AG04449 (cell line): ENCODE measurements around the gene EFNA5.
"Not testable (repeated sequence)": the region's sequence is repeated elsewhere in the genome, so short reads cannot be mapped to it uniquely, and the experiment has no call there.

Experiments
- CTCF ChIA-PET: fragments of 350-600 bp; formaldehyde crosslinking; extraction: SDS; loops from one replicate; lab custom pipeline; 2021; ENCODE audit warnings: antibody characterized with exemption; lab: Yijun Ruan, JAX
- POLR2A ChIA-PET: fragments of 400-600, 350-600 bp; formaldehyde crosslinking; extraction: SDS; loops from one replicate; lab custom pipeline; 2020; ENCODE audit warnings: antibody characterized with exemption, inconsistent platforms; lab: Yijun Ruan, JAX
- DNase-seq: peaks from one replicate; pipeline ENCODE4 v3.0.0-alpha.2; 2010; ENCODE audit warnings: low read depth, low spot score
- H3K4me3 ChIP-seq: 2 replicates; pipeline ENCODE4 v1.5.1; 2011; ENCODE audit warnings: low read depth, mild to moderate bottlenecking, control low read depth, low read length
- CTCF ChIP-seq: IDR thresholded peaks from one replicate; pipeline ENCODE4 v1.5.1; 2011; ENCODE audit warnings: mild to moderate bottlenecking, moderate library complexity, low read length, control low read depth, inconsistent platforms; ENCODE audit not compliant: insufficient read depth; ENCODE audit errors: missing control alignments

The EFNA5 gene

GRCh38 chr5:107352576-107352975, 318.2 kb downstream of the EFNA5 start:
- POLR2A ChIA-PET: no interaction called here
- TF ChIP-seq CTCF: no peak
- CTCF ChIA-PET: no interaction called here
- no peak for DNase-seq
- no peak overlapping the region for H3K4me3 ChIP-seq

- H3K4me3 ChIP-seq, DNase-seq, POLR2A ChIA-PET, CTCF ChIA-PET: not testable (repeated sequence)
Measured at GRCh38 chr5:107346580-107346979, 324.2 kb downstream of the EFNA5 start.

GRCh38 chr5:107342371-107342770, 328.4 kb downstream of the EFNA5 start:
- no peak overlapping the region for H3K4me3 ChIP-seq
- DNase-seq: no peak
- POLR2A ChIA-PET: no interaction called here
- CTCF ChIA-PET: no interaction called here
- TF ChIP-seq CTCF: no peak

- DNase-seq: no peak
- ChIA-PET CTCF (no interaction called here), POLR2A (no interaction called here)
- TF ChIP-seq CTCF: no peak
- no peak overlapping the region for H3K4me3 ChIP-seq
Measured at GRCh38 chr5:107341376-107342084, 329.2 kb downstream of the EFNA5 start.

GRCh38 chr5:107340631-107341030, 330.1 kb downstream of the EFNA5 start:
- ChIA-PET POLR2A (no interaction called here), CTCF (no interaction called here)
- no peak for DNase-seq
- no peak overlapping the region for H3K4me3 ChIP-seq
- no peak for TF ChIP-seq CTCF

- TF ChIP-seq CTCF: no peak
- POLR2A ChIA-PET: no interaction called here
- DNase-seq: no peak
- CTCF ChIA-PET: no interaction called here
- H3K4me3 ChIP-seq: no peak overlapping the region
Measured at GRCh38 chr5:107338335-107338734, 332.4 kb downstream of the EFNA5 start.

GRCh38 chr5:107337281-107337680, 333.5 kb downstream of the EFNA5 start:
- ChIA-PET CTCF (no interaction called here), POLR2A (no interaction called here)
- TF ChIP-seq CTCF: no peak
- H3K4me3 ChIP-seq: no peak overlapping the region
- DNase-seq: no peak
